Mucosa of descending colon (tissue), 3 donors: ENCODE measurements around the gene DAAM2. TPM values are rescaled to one million over a fixed set of nuclear protein-coding genes. Genes with fewer than 3 reads are reported as not detected.

Source experiments
- ATAC-seq: fragments of 200-7000 bp; cut with Tn5 transposase; one replicate; pipeline ENCODE4 v1.9.1; 2020; ENCODE audit warnings: mild to moderate bottlenecking, moderate library complexity
- DNase-seq, 3 donors: peaks; one replicate each; pipeline ENCODE4 v3.0.0-alpha.2; 2020
- H3K36me3 ChIP-seq: fragments of 200-600 bp; one replicate; pipeline ENCODE4 v1.8.0; 2021; ENCODE audit warnings: low read depth, mild to moderate bottlenecking
- H3K4me1 ChIP-seq: fragments of 200-600 bp; one replicate; pipeline ENCODE4 v1.8.0; 2021; ENCODE audit warnings: low read depth, mild to moderate bottlenecking
- H3K4me3 ChIP-seq: fragments of 200-600 bp; one replicate; pipeline ENCODE4 v1.8.0; 2021; ENCODE audit warnings: mild to moderate bottlenecking
- H3K9me3 ChIP-seq: fragments of 200-600 bp; one replicate; pipeline ENCODE4 v1.8.0; 2021; ENCODE audit warnings: mild to moderate bottlenecking
- CTCF ChIP-seq: fragments of 200-600 bp; IDR thresholded peaks from one replicate; pipeline ENCODE4 v1.8.0; 2022; ENCODE audit warnings: antibody characterized with exemption, mild to moderate bottlenecking
- intact Hi-C, 2 donors: fragments of 100-400 bp; cut with DNase I in 1 of 2; cut with micrococcal nuclease in 1 of 2; formaldehyde crosslinking; loops; one replicate each; pipeline versions ENCODE4 v1.11.0 to v1.11.1; 2022; cut with DNase I, micrococcal nuclease
- total RNA-seq, 3 donors: library from RNA; stranded (reverse); fragmentation: NEBNext Ultra II Directional in 2 of 3; extraction: Animal tissue kit (Norgen Biotek cat#: 25700) in 2 of 3; gene quantifications; one replicate each; pipeline versions ENCODE4 v1.2.1 to v1.2.4, GENCODE V29; 2021 to 2023
- donor health status: DM: no; HTN: no; CAD: no; lungs with moderate emphysema.
- donor health status: DM: no; HTN: no; CAD: no.
- donor health status: DM: no; HTN: yes; CAD: no.

DAAM2 gene
- total RNA-seq, 3 donors from 2014 or later, result 6.1 to 27.8 (median 9.1) TPM

DNA sequence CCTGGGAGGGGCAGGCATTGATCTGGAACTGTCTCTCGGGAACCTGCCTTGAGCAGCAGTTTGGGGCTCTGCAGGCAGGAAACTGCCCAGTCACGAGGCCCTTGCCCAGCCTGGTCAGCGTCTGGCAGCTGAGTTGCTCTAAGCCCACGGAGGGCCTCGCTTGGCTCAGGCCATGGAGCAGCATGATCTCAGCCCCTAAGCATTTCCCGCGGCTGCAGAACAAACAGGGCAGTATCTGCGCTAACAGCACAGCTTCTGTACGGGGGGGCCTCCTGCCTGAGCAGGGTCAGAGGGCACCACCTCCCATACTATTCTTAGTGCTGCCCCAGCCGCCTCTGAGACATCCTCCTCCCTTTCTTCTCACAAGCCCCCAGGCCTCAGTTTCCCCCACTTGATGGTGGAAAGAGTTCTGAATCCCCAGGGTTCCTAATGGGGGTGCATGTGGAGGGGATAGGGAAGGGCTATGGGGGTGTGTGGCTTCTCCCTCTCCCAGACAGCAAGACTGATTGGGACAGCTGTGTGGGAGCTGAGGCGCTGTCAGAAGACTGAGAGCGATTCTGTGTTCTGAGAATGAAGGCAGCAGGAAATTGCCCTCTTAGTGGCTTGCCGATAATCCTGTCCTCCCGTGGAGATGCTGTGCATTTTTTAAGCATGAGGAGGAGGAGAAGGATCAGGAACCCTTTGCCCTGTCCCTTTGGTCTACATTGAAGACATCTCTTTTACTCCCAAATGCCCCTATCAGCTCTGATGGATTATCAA is 95.7 kb downstream of the DAAM2 start:
- no peaks in the 10 kb centered on the region for H3K4me1 ChIP-seq
- ATAC-seq, result peak; percentile 60
- H3K36me3 ChIP-seq, result no peaks in the 10 kb centered on the region
- no peak for TF ChIP-seq CTCF
- peak; percentile 17 to 64 (median 53) for DNase-seq
- no peaks in the 10 kb centered on the region for H3K9me3 ChIP-seq
- intact Hi-C loops, result no loop called here
- H3K4me3 ChIP-seq, result no peak overlapping the region

- no peaks in the 10 kb centered on the region for H3K9me3 ChIP-seq
- H3K36me3 ChIP-seq, result no peaks in the 10 kb centered on the region
- intact Hi-C loops, result no loop called here
- TF ChIP-seq CTCF, result no peak
- DNase-seq (no peak), ATAC-seq (no peak)
- H3K4me3 ChIP-seq, result no peak overlapping the region
- no peaks in the 10 kb centered on the region for H3K4me1 ChIP-seq
Measured at GRCh38 chr6:39889229-39889628, 97.1 kb downstream of the DAAM2 start.

DNA sequence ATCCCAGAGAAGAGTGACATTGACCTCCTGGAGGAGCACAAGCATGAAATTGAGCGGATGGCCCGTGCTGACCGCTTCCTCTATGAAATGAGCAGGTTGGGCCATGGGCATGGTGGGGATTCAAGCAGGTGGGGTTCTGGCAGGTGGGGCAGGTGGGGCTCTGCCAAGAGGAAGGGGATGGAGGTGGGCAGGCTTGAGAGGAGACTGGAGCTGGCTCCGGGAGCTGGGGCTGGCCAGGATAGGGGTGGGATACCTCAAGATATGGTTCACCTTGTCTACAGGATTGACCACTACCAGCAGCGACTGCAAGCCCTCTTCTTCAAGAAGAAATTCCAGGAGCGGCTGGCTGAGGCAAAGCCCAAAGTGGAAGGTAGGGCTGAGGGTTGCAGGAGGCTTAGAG is 99.2 kb downstream of the DAAM2 start:
- no peak for ATAC-seq
- no peak for TF ChIP-seq CTCF
- Histone ChIP-seq H3K9me3 (no peaks in the 10 kb centered on the region), H3K4me1 (no peaks in the 10 kb centered on the region), H3K4me3 (no peak overlapping the region), H3K36me3 (no peaks in the 10 kb centered on the region)
- DNase-seq, result no peak
- intact Hi-C loops, result loop anchor here (5.0 to 10.0 kb wide), 2 partner anchors 514 to 517 kb away; no protein-coding TSS in a partner anchor

DNA sequence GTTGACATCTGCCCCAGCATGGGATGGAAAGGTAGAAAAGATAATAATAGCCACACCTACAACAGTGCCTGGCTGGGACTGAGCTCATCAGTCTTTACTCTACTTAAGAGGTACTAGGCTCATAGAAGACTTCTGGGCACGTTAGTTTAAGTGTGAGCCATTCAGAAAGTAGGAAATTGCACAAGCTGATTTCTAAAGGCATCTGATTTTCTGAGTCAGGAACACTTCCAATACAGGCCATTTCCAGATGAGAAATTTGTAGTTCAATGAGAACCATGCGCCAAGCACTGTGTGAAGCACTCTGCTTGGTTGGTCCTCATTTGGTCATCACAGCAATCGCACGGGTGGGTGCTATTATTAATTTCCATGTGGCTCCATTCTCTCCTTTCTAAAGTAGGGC is 99.8 kb downstream of the DAAM2 start:
- Histone ChIP-seq H3K4me1 (no peaks in the 10 kb centered on the region), H3K9me3 (no peaks in the 10 kb centered on the region), H3K4me3 (no peak overlapping the region), H3K36me3 (no peaks in the 10 kb centered on the region)
- ATAC-seq (no peak), DNase-seq (no peak)
- TF ChIP-seq CTCF, result no peak
- intact Hi-C loops, result loop anchor here (5.0 to 10.0 kb wide), 2 partner anchors 515 to 517 kb away; no protein-coding TSS in a partner anchor

DNA sequence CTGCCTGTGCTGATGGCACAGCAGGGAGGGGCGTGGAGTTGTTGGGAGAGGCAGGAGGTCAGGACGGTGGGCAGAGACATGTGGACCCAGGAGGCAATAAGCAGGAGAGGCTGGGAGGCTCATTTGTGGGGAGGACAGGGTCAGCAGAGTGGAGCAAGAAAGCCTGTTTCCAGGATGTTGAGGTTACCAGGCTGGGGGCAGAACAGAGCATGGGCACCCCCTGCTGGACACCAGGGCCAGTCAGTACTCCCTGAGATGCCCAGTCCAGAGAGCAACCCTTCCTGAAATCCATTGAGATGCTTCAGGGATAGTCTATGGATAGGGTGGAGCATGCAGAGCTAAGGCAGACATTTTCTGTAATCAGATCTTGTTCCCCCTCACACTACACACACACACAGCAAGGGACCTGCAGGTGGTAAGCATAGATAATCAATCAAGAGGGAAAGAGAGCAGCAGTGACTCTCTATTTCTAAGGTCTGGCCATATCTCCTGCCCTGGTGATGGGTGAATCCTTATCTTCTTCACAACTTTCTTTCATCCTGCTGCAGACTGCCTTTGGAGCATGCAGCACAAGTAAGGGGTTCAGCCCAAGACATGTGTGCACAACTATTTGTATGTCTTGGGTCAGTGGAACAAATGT is 100.4 kb downstream of the DAAM2 start:
- H3K4me3 ChIP-seq, result no peak overlapping the region
- H3K4me1 ChIP-seq, result no peaks in the 10 kb centered on the region
- ATAC-seq (peak; percentile 87), DNase-seq (peak in 2 of 3 donors; percentile 78 to 79)
- TF ChIP-seq CTCF, result peak; percentile 26
- H3K9me3 ChIP-seq, result no peaks in the 10 kb centered on the region
- H3K36me3 ChIP-seq, result no peaks in the 10 kb centered on the region
- intact Hi-C loops, result loop anchor here (5.0 to 10.0 kb wide), 2 partner anchors 515 to 518 kb away; no protein-coding TSS in a partner anchor
